ENCODE data around the gene SCMH1.
"Not testable (repeated sequence)": the region's sequence is repeated elsewhere in the genome, so short reads cannot be mapped to it uniquely, and the experiment has no call there.

SCMH1 gene

DNA sequence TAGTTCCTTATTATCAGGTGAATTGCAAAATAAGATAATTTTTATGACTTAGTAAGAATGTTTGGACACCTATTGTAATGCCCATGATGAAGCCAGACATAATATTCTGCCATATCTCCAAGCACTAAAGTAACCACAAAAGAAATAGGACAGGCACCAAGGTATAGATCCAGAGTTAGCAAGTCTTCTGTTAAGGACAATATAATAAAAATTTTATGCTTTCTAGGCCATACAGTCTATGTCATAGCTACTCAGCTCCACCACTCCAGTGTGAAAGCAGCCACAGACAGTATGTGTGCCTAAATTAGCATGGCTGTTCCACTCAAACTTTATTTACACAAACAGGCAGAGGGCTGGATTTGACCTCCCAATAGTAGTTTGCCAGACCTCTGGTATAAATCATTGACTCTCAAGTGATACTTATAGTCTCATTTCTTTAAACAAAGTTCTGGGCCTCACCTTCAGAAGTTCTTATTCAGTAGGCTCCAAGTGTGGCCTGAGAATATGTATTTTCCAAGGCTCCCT, 88.3 kb downstream of the SCMH1 start:
- DNase-seq (ENCODE audit: low read depth in 2 of 2): no peak

DNA sequence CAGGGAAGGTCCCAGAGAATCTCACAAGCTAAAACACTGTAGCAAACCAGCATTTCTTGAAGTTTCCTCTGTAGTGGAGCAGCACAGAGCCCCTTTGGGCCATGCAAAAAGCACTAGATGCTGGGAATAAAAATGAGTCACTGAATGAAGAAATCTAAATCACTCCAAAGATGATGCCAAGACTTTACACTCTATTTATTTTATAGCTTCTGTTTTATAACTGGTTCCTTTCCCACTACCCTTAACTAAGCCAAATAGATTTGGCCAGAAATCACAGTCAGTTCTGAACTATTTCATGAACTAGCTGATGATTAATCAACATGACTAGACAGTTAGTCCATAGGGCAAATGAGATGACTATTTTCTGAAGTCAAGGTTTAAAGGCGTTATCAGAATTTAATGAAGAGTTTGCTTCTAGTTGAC, 89.5 kb downstream of the SCMH1 start:
- DNase-seq (ENCODE audit: low read depth in 2 of 2): no peak

GRCh38 chr1:41151846-41152245, 90.3 kb downstream of the SCMH1 start:
- no peak for DNase-seq (ENCODE audit: low read depth in 2 of 2)

GRCh38 chr1:41149570-41149969, 92.5 kb downstream of the SCMH1 start:
- DNase-seq (ENCODE audit: low read depth in 2 of 2): no peak

DNA sequence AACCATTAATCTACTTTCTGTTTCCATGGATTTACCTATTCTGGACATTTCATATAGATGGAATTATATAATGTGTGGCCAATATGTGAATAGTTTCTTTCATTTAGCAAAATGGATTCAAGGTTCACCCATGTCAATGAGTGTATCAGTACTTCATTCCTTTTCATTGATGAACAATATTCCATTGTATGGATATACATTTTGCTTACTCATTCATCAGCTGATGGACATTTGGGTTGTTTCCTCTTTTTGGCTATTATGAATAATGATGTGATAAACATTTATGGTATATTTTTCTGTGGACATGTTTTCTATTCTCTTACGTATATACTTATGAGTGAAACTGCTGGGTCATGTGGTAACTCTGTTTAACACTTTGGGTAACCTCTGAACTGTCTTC, 97.8 kb downstream of the SCMH1 start:
- no peak for DNase-seq (ENCODE audit: low read depth in 2 of 2)

GRCh38 chr1:41138549-41138948, 103.6 kb downstream of the SCMH1 start:
- DNase-seq (ENCODE audit: low read depth in 2 of 2): no peak

- no peak for DNase-seq (ENCODE audit: low read depth in 2 of 2)
These were observed 106.7 kb downstream of the SCMH1 start for GRCh38 chr1:41135196-41135947.

DNA sequence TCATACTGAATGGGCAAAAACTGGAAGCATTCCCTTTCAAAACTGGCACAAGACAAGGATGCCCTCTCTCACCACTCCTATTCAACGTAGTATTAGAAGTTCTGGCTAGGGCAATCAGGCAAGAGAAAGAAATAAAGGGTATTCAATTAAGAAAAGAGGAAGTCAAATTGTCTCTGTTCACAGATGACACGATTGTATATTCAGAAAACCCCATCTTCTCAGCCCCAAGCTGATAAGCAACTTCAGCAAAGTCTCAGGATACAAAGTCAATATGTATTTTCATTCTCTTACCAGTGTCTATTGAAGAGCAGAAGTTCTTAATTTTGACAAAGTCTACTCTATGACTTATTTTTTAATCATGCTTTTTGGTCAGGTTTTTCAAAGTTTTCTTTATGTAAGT, 107.8 kb downstream of the SCMH1 start:
- not testable (repeated sequence) for DNase-seq (ENCODE audit: low read depth in 2 of 2)

DNA sequence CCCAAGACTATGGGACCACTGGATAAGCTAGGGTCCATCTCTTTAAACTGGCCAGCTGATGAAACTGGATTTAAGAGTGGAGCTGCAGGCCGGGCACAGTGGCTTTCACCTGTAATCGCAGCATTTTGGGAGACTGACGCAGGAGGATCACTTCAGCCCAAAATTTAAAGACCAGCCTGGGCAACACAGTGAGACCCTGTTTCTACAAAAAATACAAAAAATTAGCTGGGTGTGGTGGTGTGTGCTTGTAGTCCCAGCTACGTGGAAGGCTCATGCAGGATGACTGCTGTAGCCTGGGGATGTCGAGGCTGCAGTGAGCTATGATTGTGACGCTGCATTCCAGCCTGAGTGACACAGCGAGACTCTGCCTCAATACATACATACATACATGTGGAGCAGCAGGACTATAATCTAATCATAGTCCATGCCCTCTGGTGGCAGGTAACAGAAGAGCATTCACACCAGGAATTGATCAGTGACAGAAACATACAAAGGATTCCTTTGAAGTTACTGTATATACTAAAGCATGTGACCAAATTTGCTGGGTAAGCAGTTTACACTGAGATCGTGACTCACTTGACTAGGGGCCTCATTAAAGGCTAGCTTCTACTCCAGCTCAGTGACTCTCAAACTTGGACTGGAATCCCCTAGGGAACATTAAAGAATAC, 119.1 kb downstream of the SCMH1 start:
- DNase-seq (ENCODE audit: low read depth in 2 of 2): no peak

GRCh38 chr1:41122148-41122547, 120.0 kb downstream of the SCMH1 start:
- no peak for DNase-seq (ENCODE audit: low read depth in 2 of 2)

DNA sequence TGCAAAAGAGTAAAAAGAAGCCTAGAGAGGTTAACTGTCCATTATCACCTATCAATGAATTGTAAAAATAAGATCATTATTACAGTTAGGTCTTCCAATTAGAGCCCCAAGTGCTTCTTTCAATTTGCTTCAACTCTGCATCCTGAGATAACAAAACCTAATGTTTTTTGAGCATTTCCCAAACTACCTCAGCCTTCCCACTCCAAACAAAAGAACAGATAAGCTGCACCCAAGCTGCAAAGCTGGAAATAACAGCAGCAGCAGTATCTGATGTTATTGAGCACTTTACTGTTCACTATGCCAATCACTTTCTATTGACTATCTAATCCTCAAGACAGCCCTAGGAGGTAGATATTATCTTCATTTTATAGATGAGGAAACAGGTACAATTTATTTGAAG, 123.5 kb downstream of the SCMH1 start:
- no peak for DNase-seq (ENCODE audit: low read depth in 2 of 2)

DNA sequence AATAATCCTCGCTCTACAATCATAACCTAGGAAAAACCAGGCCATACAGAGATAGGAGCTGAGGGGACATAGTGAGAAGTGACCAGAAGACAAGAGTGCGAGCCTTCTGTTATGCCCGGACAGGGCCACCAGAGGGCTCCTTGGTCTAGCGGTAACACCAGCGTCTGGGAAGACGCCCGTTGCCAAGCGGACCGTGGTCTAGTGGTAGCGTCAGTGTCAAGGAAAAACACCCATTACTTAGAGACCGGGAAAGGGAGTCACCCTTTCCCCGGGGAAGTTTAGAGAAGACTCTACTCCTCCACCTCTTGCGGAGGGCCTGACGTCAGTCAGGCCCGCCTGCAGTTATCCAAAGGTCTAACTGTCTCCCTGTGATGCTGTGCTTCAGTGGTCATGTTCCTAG, 124.9 kb downstream of the SCMH1 start:
- DNase-seq (ENCODE audit: low read depth in 2 of 2): not testable (repeated sequence)

- no peak for DNase-seq (ENCODE audit: low read depth in 2 of 2)
These were observed 131.4 kb downstream of the SCMH1 start for GRCh38 chr1:41110736-41111135.

DNA sequence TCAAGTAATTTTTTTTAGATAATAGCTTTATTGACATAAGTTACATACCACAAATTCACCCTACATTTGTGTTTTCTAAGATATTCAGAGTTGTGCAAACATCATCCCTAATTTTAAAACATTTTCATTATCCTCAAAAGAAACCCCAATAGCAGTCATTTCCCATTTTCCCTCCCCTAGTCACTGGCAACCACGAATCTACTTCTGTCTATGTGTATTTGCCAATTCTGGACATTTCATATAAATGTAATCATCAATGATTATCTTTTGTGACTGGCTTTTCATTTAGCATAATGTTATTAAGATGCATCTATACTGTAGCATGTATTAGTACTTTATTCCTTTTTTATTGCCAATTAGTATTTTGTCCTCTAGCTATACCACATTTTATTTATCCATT, 131.8 kb downstream of the SCMH1 start:
- no peak for DNase-seq (ENCODE audit: low read depth in 2 of 2)

- no peak for DNase-seq (ENCODE audit: low read depth in 2 of 2)
These were observed 132.6 kb downstream of the SCMH1 start for GRCh38 chr1:41109310-41110197.

DNA sequence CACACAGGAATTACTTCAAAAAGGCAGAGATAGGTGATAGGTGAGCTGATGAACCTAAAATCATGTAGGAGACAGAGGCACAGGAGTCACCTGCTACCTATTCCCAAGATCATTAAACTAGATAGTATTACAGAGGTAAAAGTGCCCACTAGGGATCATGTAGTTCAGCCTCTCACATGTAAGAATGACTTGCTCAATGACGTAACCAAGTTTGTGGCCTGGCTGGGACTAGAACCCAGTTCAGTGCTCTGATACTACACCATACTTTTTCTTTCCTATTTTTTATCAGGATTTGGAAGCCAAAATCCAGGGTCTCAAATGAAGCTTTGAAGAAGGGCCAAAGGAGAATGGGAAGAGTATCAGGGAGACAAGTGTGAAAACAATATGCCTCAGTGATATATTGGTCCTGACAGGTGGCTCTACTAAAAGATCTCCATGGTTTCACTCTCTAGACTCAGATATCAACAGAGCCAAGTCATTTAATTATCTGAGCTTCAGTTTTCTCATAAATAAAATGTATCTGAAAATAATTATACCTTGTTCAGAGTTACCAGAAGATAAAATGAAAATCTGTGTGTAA, 133.3 kb downstream of the SCMH1 start:
- no peak for DNase-seq (ENCODE audit: low read depth in 2 of 2)

DNA sequence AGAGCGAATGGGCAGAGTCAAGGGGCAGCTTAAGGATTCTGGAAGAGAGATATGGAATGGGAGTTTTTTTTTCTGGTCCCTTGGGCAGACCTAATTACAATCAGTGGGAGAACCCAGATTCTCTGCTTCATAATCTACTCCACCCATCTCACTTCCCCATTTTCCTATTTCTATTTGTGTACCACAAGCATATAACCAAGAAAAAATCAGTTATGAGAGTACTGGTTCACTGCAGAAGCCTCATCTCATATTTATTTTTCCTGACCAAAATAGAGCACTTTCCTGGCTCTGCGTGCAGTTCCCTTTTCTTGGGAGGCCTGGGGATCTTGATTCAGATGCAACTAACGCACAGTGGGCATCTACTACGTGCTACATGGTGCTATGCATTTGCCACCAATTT, 138.3 kb downstream of the SCMH1 start:
- DNase-seq (ENCODE audit: low read depth in 2 of 2): no peak

DNA sequence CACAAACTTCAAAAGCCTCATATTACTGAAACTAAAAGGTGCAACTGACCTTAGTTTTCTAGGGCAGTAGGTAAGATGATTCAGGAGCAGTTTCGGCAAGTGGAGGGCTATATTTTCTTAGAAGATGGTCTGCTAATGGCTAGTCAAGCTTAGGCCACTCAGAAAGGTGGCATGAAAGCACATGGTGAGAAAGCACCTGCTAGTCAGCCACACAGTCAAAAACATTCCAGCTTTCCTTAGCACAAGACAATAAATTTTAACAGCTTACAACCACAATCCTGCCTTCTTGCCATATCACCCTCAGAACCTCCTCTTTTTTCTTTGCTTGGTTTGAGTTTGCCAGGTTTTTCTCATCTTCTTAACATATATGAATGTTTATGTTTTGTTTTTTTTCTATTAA, 139.5 kb downstream of the SCMH1 start:
- DNase-seq (ENCODE audit: low read depth in 2 of 2): no peak

- DNase-seq (ENCODE audit: low read depth in 2 of 2): no peak
These were observed 140.0 kb downstream of the SCMH1 start for GRCh38 chr1:41101950-41102607.

DNA sequence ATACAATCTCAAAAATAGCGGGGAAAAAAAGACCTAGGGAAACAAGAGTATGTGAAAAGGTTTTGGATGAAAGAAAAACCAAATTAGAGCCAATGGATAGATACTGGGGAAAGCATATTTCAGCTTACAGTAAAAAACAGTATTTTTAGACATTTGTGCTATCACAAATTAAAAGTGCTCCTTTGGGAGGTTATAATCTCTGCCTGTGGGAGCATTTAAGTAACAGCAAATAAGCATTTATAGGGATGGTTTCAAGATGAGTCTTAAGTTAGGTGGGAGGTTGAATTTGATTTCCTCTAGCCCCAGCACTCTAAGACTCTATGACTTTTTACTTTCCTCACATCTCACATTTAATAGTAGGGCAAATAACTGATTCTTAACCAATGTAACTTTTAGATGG, 141.0 kb downstream of the SCMH1 start:
- no peak for DNase-seq (ENCODE audit: low read depth in 2 of 2)

GRCh38 chr1:41100170-41100569, 141.9 kb downstream of the SCMH1 start:
- no peak for DNase-seq (ENCODE audit: low read depth in 2 of 2)

Data from stimulated activated CD8-positive, alpha-beta memory T cell treated with anti-CD3 and anti-CD28 coated beads, Interleukin-2, amount 100 ng/mL, for 1 hour (primary cell).